Stimulated activated CD8-positive, alpha-beta memory T cell treated with anti-CD3 and anti-CD28 coated beads, Interleukin-15, amount 100 ng/mL, for 48 hours (primary cell): ENCODE measurements around the gene GPC6.

ENCODE experiments used
- DNase-seq, 2 donors: peaks; one replicate each; pipeline ENCODE4 v3.0.0-alpha.2; 2020; ENCODE audit warnings: low read depth in 2 of 2

GPC6 gene

DNA sequence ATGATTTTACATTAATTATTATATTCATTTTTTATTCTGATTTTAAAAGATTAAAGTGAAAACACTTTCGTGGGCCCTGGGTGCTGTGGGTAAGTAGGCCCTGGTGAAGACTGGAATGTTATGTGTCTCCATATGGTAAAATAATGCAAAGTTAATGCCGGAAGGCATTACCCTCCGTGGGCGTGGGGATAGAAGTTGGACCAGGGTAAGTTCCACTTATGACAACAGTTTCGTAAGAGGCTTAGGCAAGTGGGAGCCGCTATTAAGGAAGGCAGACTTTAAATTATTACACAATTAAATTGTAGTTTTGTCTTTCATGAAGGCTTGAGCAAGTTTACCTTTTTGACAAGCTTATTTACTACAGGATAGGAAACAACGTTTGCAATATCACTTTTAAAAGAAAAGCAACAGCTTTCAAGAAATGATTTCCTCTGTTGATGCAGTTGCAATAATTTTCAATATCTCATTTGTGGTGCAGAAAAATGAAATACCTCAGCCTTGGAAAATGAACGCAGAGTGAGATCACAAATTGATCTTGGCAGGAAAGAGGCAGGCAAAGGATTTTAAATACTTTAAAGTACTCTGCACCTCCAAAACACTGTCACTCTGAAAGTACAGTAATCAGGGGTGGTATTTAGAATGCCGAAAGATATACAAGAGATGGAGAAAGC, 942.3 kb downstream of the GPC6 start:
- no peak for DNase-seq

DNA sequence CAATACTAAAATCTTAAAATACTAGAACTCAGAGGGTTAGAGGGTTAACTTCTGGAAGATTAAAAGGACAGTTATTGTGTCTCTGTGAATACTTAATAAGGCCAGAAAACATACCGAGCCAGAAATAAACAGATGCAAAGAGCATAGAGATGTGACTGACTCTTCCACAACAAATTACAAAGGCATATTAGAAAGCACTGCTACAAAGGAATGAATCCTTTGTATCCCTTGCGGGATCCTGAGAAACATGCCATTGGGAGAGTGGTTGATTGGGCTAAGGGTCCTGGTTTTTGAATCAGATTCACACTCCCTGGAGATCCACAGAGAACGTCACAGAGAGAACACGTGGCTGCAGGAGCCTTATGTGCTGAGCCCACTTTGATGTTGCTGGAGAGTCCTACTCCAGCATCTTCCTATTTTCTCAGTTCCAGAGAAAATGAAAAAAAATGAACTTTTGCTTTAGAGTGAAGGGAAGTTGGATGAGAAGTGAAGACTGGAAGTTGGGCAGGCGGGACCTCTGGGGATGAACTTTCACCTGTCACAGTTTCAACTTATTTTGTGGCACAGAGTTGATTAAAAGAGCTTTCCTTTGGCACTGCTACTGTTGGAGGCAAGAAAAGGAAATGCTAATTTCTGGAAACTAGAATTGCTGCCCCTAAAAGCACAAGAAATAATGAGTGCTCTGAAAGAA, 943.0 kb downstream of the GPC6 start:
- DNase-seq = no peak

DNA sequence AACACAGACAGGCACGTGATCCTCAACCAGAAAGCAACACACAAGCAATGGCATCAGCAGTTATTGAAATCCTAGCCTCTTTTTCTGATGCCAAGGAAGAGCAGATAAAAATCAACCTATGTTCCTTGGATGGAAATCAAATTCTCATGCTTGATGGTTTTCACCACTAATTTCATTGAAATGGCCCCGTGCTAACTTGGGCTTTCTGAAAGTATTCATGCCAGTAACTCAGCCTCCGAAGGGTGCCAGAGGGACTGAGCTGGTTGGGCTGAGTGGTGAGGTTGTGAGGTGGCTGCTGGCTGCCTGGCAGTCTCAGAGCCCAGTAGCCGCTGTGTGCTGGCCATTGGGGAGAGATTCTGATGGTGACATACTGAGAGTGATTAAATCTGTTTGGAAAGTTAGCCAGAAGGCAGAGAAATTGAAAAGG, 943.6 kb downstream of the GPC6 start:
- DNase-seq = no peak

DNA sequence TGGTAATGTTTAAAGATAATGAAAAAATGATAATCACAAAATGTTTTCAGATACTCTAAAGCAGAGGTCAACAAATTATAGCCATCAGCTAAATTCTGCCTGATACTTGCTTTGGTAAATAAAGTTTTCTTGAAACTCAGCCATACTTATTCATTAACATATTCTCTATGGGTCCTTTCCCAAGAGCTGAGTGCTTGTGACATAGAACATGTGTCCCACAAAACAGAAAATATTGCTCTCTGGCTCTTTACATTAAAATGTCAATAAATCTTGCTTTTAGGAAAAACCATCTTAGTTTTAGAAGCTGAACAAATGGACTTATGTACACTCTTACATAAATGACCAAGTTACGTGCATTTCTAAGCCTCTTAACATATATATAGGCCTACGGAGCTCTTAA, 945.8 kb downstream of the GPC6 start:
- no peak for DNase-seq

DNA sequence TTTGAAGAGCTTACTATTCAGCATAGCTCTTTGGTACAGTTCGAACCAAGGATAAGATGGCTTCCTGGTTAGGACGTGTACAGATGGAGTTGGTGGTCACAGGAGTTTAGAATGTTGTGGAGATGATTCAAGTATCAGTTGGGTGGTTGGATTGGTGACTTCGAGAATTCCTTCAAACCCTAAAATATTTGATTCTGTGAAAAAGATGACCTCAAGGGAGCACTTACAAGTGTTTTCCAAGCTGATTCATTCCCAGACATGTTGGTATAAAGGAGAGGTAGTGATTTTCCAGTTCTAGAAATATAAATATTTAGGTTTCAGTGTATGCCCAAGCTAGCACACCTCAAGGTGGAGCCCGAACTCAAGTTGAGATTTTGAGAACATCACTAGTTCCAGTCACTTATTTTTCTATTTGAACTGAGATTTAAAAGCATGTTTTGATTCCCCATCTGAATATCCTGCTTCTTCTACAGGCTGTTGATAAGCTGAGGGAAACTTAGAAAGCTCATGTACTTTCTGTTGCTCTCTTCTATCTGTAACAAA, 946.8 kb downstream of the GPC6 start:
- no peak for DNase-seq

DNA sequence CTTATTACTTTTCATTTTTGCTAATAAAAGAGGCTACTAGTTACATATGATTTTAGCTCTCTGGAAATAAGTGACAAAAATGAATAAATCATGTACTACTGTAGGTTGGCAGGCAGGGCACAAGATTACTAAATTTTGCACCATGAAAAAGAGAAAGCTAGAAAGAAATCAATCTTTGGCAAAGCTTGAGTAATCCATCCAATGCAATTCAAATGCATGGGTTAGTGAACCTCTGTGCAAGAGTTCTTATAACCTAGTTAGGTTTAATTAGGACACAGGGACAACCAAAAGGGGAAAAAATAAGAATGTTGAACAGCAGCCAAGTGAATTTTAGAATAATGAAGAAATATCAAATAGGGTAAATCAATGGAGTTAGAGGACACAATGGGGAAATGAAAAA, 947.4 kb downstream of the GPC6 start:
- no peak for DNase-seq

DNA sequence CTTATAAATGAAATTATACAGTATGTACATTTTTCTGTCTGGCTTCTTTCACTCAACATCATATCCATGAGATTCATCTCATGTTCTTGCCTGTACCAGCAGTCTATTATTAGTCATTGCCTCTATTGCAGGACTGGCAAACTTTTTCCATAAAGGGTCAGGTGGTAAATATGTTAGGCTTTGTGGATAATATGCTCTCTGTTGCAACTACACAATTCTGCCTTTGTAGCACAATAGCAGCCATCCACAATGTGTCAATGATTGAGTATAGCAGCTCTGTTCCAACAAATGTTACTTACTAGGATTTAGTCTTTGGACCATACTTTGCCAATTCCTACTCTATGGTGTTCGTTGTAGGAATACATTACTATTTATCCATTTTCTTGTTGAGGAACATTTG, 948.5 kb downstream of the GPC6 start:
- DNase-seq = no peak

DNA sequence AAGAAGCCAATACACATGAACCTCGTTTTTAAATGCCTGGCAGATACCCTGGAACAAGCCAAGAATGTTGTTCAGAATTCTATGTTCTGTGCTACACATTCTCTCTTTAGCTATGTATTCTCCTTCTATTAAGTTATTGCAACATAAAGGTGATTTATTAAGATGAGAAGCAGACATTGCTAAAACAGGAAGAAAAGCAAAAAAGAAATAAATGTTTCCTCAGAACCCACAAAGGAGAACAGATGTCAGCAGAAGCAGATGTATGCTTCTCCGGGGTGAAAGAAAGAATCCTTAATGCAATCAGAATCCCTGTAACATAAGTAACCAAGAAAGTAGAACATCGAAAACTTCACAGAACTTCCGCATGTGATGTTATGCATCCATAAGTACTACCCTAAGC, 950.0 kb downstream of the GPC6 start:
- no peak for DNase-seq

DNA sequence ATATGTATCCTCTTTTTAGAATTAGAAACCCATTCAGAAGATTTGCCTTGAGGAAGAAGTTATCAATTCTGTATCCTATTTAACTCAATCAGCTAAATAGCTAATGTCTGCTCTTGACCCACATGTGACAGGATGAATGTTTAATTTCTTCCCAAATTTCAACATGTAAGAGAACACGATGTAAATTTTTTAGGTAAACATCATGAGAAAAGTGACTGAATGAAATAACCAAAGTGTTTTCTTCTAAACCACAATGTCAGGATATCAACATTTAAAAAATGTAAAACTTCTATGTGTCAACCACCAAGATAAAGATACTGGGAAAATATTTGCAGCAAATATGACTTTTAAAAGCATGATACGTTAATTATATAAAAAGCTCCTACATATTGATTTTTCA, 950.4 kb downstream of the GPC6 start:
- DNase-seq = no peak

DNA sequence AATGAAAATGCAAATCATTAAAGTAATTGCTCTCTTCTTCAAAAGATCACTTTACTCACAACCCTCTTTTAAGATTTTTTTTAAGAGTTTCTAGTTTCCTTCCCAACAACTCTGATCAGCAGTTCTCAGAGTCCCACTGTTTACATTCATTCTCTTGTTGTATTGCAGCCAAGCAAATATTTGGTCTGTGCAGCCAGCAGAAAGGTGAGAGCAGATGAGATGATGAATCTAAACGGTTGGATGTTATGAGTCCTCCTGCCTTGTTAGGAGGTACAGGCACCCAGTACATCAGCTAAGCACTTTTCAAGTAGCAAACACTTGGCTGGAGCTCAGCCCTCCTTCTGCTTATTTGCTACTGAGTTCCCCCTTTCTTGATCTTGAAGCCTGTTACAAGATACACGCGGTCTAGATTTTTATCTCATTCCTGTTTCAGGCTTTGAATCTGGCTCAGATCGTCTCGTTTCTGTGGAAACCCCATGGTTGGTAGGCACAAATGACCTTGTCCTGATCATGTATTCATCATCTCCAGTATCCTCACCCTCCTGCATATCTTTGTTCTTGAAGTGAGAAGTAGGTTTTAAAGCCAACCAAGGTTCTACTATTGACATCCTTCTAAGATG, 952.1 kb downstream of the GPC6 start:
- no peak for DNase-seq

DNA sequence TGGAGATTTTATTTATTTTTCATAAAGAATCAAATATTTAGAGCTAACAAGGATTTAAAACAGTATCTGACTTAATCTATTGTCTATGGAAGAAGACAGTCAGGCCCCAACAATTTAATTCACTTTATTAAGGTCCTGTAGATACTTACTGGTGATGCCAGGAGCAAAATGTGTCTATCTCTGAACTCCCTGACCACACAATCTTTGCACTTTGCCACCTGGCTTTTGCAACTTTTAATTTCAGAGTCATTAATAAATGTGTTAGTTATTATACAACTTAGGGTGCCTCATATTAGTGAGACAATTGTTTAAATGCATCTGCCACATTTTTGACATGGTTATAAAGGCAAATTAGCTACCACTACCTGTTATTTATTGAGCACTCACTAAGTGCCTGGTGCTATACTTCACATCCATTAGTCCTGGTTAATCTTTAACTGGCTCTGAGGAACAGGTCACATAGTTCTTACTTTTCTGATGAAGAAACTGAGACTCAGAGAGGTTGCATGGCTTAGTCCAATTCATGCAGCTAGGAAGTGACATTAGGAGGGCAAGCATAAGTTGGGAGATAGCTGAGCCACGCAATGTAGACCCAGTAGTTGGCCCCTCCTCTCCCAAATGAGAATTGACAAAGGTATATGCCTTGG, 955.0 kb downstream of the GPC6 start:
- no peak for DNase-seq

DNA sequence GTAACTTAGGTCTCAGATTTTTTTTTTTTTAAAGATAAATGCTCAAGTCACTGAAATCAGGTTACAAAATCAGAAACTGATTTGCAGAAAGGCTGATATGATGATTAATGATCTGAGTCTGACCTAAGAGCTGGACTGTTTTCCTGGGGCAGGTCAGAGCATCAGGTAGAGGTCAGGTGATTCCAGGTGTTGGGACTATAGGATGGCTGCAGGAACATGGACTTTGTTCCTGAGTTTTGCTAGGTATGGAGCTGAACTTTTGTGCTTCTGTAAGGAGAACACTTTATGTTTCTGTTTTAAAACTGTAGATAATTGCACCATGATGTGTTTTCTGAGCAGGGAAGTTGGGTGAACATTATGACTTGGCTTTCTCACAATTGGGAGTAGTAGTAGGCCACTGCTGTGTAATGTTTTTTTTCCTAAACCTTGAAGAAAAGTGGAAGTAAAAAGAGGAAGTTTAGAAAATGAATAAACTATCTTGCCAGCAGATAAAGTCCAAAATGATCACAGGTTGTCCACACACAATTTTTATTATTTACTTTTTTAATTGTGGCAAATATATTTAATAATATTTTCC, 955.7 kb downstream of the GPC6 start:
- DNase-seq = no peak

DNA sequence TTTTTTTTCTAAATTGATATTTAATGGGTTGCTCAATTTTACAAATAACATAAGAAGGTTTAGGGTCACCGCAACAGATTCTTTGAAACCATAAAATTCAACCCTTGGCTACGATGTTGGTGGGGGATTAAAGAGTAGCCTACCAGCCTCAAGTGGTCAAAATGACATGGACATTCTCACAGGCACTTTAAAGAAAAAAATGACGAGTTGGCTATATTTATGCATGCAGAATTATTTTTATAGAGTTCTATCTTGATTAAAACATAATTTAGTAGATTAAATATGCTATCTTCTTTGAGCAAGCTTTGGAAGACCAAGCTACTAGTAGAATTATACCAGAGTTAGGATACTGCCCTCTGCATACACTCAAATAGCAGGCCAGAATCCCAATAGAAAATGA, 959.9 kb downstream of the GPC6 start:
- no peak for DNase-seq

DNA sequence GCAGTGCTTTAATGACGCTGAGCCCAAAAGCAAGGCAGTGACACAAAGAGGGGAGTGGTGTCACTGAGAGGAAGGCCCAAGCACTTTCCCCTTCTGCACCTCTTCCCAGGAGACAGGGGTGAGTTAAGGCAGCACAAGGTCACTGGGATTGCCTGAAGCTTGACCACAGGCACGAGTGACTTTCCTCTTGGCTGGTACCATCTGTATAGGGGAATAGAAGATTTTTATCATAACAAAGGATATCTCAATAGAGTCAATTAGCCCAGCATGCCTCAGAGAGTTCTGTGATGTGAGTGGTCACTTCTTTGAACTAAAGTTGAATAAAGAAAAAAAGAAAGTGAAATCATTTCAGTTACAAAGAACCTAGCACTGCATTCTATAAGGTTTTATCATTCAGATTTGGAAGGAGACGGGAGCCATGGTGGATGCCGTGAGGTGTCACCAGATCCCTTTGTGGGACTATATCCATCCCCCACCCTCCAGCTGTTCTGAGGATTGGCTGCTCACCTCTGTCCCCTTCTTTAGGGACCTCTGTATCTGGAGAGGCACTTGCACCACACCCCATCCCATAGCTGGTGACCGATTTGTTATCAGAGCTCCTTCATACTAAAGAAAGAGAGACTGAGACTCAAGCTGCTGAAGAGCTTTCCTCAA, 961.7 kb downstream of the GPC6 start:
- no peak for DNase-seq

DNA sequence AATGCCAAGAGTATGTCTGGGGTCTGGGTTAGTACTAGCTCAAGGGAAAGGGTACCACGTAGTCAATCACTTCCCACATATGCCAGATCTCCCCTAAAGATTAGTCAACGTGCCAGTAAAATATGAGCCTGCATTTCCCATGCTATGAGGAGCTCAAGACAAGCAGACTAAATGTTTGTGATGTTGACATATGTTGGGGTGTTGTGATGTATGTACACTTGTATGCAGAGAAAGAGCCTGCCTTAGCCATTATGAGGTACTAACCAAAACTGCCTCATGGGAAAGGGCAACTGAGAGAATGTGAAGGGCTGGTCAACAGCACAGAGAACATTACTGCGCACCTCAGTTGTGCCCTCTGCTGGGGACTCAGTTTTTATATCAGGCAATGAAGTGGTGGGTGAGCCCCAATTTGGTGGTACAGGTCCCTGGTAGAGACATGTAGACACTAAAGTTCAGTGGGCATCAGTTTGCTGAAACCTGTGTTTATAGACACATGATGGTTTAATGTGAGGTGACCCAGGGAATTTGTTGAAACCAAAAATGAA, 965.9 kb downstream of the GPC6 start:
- no peak for DNase-seq

DNA sequence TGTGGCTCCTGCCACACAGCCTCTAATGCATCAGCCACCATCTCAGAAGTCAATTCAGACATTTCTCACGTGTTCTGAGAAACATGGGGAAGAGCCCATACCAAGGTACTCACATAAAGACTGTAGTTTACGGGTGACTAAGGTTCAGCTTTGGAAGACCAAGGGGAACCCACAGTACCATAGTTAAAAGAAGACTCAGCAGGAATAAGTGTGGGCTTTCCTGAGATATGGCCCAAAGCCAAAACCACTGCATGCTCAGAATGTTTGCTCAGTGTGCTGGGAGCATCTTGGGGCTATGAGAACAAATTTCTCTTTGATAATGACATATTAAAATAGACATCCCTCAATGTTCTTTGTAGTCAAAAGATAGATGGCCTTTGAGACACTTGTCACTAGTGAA, 969.1 kb downstream of the GPC6 start:
- DNase-seq = no peak

DNA sequence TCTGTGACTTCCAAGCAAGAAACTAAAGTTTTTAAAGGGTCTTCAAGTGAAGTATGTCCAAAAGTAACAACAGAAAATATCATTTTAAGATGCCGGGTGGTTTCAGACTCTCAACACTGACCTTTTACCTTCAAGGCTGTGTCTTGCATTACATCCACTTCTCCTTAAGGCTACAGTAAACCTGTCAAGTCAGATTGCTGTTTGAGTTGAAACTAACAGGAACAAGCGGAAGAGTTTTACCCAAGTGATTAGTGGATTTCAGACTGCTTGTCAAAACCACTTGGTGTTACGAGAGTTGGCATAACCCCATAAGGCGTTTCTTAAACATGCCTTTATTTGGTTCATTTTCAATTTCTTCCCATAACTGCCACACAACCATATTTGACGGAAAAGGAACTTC, 969.8 kb downstream of the GPC6 start:
- no peak for DNase-seq

DNA sequence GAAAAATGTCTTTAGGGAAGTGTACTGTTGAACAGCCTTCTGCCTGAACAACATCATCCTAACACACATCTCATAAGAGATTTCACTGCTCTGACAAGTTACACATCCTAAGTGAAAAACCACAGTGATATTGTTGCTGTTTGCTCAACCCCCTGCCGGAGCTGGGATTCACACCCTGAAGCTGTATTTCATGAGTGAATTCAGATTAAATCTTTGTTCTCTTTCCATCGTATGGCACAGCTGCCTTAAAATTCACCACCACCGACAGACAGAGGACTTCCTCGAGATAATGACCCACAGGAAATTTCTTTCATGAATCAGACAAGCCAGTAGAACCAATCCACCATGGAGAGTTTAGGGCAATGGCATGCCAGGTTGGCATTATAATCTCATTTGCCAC, 972.1 kb downstream of the GPC6 start:
- DNase-seq = no peak

DNA sequence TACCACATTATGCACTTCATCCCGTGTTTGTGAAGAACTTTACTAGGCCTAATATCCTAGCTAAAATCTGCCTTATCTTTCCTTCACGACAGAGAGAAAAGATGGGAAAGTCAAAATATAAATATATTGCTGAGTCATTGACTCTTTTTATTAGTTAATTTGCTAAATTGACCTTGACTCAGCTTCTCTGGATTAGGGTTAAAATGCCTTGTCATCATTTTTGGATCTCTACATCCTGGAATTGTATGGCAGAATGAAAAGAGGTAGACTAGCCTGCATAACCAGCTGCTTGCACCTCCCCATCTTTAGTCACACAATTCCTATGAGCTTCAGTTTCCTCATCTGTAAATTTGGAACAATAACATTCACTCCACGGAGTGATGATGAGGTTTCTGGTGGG, 972.5 kb downstream of the GPC6 start:
- DNase-seq = no peak

DNA sequence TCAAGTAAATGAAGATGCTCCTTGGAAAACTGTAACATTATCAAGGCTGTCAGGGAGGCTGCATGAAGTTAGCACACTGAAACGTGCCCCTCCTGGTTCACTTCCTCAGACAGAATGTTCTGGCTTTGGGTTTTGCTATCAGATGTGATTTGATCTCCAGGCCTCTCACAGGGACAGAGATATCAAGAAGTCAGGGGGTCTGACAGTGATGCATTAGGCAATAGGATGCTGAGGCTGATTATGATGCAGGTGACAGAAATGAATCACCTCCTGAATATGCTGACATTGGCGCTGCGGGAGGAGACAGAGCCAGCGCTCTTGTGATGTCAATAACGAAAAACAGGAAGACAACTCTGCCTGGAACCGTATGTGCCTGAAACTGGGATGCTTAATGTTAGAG, 974.4 kb downstream of the GPC6 start:
- no peak for DNase-seq

DNA sequence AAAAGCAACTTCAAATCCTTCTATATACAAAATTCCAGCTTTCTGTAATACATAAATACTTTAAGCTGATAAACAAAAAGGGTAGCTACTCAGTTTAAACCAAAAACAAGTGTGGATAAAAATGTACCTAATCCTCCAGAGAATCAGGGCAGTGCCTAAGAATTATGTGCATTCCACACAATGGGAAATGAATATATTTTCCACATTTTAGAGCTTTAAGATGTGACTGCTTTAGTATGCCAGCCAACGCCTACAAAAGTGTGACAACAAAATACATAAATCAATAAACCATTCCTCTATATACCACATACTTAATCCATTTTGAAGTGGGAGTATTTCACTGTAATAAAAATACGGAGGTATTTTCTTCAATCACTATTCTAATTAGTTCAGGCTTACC, 977.6 kb downstream of the GPC6 start:
- no peak for DNase-seq
